Smooth muscle cell (in vitro differentiated cells): ENCODE data around the gene DPF3. TPM values are rescaled to one million over a fixed set of nuclear protein-coding genes. Genes with fewer than 3 reads are reported as not detected.

Source experiments
- DNase-seq: peaks from one replicate; lab custom pipeline; 2025; ENCODE audit not compliant: unreplicated experiment; lab: John Stamatoyannopoulos, UW
- H2AFZ ChIP-seq: fragments of 200-600 bp; sonication (generic); 2 replicates; pipeline ENCODE4 v1.6.0; 2016; ENCODE audit warnings: antibody characterized with exemption, low read depth, mild to moderate bottlenecking
- H3F3A ChIP-seq: fragments of 200-600 bp; sonication (generic); 2 replicates; pipeline ENCODE4 v1.6.0; 2017; ENCODE audit warnings: antibody characterized with exemption, low read depth
- H3K27ac ChIP-seq: fragments of 200-600 bp; sonication (generic); 2 replicates; pipeline ENCODE4 v1.5.1; 2016; ENCODE audit warnings: low read depth, mild to moderate bottlenecking
- H3K27me3 ChIP-seq: fragments of 200-600 bp; sonication (generic); 2 replicates; pipeline ENCODE4 v1.6.1; 2016; ENCODE audit warnings: low read depth, mild to moderate bottlenecking
- H3K36me3 ChIP-seq: fragments of 200-600 bp; sonication (generic); 2 replicates; pipeline ENCODE4 v1.5.1; 2016; ENCODE audit warnings: low read depth
- H3K4me1 ChIP-seq: fragments of 200-600 bp; sonication (generic); 2 replicates; pipeline ENCODE4 v1.5.1; 2016; ENCODE audit warnings: low read depth
- H3K4me2 ChIP-seq: fragments of 200-600 bp; sonication (generic); 2 replicates; pipeline ENCODE4 v1.6.0; 2016; ENCODE audit warnings: mild to moderate bottlenecking
- H3K4me3 ChIP-seq: fragments of 200-600 bp; sonication (generic); 2 replicates; pipeline ENCODE4 v1.5.1; 2016; ENCODE audit warnings: mild to moderate bottlenecking
- H3K79me2 ChIP-seq: fragments of 200-600 bp; sonication (generic); 2 replicates; pipeline ENCODE4 v1.6.0; 2016; ENCODE audit warnings: low read depth, mild to moderate bottlenecking
- H3K9ac ChIP-seq: fragments of 200-600 bp; sonication (generic); 2 replicates; pipeline ENCODE4 v1.6.0; 2016; ENCODE audit warnings: low read depth
- H3K9me3 ChIP-seq: fragments of 200-600 bp; sonication (generic); replicated peaks from 2 replicates; pipeline ENCODE4 v1.5.1; 2016; ENCODE audit warnings: low read depth
- H4K20me1 ChIP-seq: fragments of 200-600 bp; sonication (generic); 2 replicates; pipeline ENCODE4 v1.6.0; 2016; ENCODE audit warnings: low read depth
- CTCF ChIP-seq: fragments of 200-600 bp; sonication (generic); IDR thresholded peaks from 2 replicates; pipeline ENCODE4 v1.5.1; 2017; ENCODE audit warnings: borderline replicate concordance, mild to moderate bottlenecking, antibody characterized with exemption; ENCODE audit not compliant: insufficient read depth, poor library complexity, severe bottlenecking
- WGBS: methylation state at CpG from one replicate; pipeline ENCODE4 v1.1.7; 2016; ENCODE audit warnings: low lambda C conversion rate; 5-methylcytosine and 5-hydroxymethylcytosine counted together
- polyA plus RNA-seq: library from polyadenylated mRNA; unstranded; fragments of >200 nt; fragmentation: Nextera tagmentation; extraction: Ambion mirVana; gene quantifications from 2 replicates; pipeline ENCODE4 v1.2.1, GENCODE V29; 2016
- total RNA-seq: library from RNA; depleted of rRNA; stranded (reverse); fragments of >200 nt; gene quantifications from 2 replicates; pipeline ENCODE4 v1.2.3, GENCODE V29; 2014

Gene DPF3
- total and polyA plus RNA-seq, 2 experiments from 2014 or later, result 4.9 to 12.6 TPM

- Histone ChIP-seq H3K36me3 (no peaks in the 10 kb centered on the region), H3K27me3 (peaks cover 4% of the 10 kb centered on the region), H2AFZ (no peak overlapping the region), H3K4me2 (no peak overlapping the region), H3F3A (no peaks in the 10 kb centered on the region), H3K9ac (no peak overlapping the region), H3K79me2 (no peaks in the 10 kb centered on the region), H3K4me3 (no peak overlapping the region), H4K20me1 (no peaks in the 10 kb centered on the region), H3K4me1 (no peaks in the 10 kb centered on the region), H3K27ac (no peak overlapping the region), H3K9me3 (no peaks in the 10 kb centered on the region)
- no peak for TF ChIP-seq CTCF
- DNase-seq, result no peak
- WGBS, result 87% methylated on average over 14 of the region's 14 CpGs
Measured at GRCh38 chr14:72736786-72737559, 156.9 kb downstream of the DPF3 start.

- Histone ChIP-seq H3K27me3 (peaks cover 4% of the 10 kb centered on the region), H4K20me1 (no peaks in the 10 kb centered on the region), H3K79me2 (no peaks in the 10 kb centered on the region), H3K36me3 (no peaks in the 10 kb centered on the region), H3K9me3 (no peaks in the 10 kb centered on the region), H3K9ac (no peak overlapping the region), H3K4me3 (no peak overlapping the region), H3K4me2 (no peak overlapping the region), H3K4me1 (no peaks in the 10 kb centered on the region), H2AFZ (no peak overlapping the region), H3K27ac (no peak overlapping the region), H3F3A (no peaks in the 10 kb centered on the region)
- no peak for DNase-seq
- WGBS, result 73% methylated on average over 3 of the region's 3 CpGs
- TF ChIP-seq CTCF, result no peak
Measured at GRCh38 chr14:72736308-72736707, 157.6 kb downstream of the DPF3 start.

DNA sequence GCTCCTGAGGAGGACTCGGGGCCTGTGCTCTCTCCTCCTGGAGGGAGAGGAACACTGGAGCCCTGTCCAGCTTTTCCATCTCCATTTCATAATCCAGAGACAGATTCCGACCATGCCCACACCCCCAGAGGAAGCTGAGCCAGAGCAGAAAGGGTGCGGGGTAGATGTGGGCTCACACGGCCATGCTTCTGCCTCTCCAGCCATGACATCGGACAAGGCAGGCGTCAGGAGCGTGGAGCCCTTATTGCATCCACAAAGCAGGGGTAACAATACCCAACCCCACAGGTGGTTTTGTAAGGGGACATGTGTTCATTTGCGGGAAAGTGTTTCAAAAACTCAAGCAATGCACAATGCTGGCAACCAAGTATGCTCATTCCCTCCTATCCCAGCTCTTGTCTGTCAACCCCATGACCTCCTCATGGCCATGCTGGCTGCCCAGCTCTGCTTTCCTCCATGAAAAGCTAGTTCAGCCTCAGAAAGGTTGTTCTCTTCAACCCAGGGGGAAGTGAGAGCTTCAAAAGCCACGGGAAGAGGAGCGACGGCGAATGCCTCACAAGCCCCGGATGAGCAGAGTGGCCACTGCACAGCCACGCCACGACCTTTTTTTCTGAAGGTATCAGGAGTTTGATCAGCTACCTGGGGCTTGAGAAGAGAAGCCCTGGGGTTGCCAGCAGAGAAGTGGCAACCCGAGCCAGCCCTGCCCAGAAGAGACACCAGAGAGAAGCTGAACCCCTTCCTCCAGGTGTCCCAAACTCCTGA lies 161.7 kb downstream of the DPF3 start:
- no peak overlapping the region for H3K4me2 ChIP-seq
- WGBS, result 95% methylated on average over 16 of the region's 16 CpGs

More for the DNA sequence above, 161.7 kb downstream of the DPF3 start:
- Histone ChIP-seq H4K20me1 (no peaks in the 10 kb centered on the region), H2AFZ (no peak overlapping the region), H3F3A (no peaks in the 10 kb centered on the region), H3K9me3 (no peaks in the 10 kb centered on the region), H3K9ac (no peak overlapping the region), H3K27me3 (peaks cover 4% of the 10 kb centered on the region), H3K27ac (no peak overlapping the region), H3K4me1 (no peaks in the 10 kb centered on the region), H3K79me2 (no peaks in the 10 kb centered on the region), H3K36me3 (no peaks in the 10 kb centered on the region), H3K4me3 (no peak overlapping the region)
- TF ChIP-seq CTCF, result no peak
- no peak for DNase-seq
